ENCODE results near the gene ELL.

Gene ELL

DNA sequence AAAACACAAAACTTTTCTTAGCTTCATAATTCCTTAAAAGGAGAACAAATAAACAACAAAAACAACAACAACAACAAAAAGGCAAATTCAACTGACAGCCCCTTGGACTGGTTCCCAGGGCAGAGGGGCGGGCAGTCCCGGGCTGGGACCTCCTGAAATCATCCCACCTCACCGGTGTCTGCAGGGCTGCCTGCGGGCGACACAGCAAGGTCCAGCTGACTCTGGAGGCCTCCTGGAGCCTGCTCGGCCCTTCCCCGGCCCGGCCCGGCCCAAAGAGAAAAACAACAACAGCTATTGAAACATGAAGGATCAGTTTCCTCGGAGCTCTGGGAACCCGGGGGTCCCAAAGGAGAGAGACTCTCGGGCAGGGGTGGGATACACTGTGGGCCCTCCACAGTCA, 78.9 kb downstream of the ELL start:
- no peak for DNase-seq

DNA sequence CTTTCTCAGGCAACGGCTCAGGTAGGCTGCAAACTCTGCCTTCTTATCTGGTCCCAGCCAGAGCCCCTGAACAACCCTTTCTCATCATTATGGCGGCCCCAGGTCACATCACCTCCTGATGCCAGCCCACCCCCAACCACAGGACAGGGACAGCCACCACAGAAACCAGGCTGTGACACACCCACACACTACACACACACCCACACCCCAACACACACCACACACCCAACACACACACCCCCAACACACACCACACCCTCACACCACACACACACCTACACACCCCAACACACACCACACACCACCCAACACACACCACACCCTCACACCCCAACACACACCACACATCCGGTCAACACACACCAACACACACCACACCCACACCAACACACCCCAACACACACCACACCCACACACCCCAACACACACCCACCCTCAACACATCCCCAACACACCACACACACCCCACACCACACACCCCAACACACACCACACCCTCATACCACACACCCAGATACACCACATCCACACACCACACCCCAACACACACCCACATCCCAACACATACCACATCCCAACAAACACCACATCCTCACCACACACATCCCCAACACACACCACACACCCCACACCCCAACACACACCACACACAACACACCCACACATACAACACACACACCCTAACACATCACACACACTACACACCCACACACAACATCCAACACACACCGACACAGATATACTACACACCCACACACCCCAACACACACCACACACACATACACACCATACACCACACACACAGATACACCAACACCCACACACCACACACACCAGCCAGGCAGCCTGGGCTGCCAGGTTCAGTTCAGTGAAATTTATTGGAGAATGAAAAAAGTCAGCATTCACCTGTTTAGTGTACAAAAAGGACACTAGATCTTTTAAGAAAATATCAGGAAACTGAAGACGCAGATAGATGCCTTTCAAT, 79.8 kb downstream of the ELL start:
- DNase-seq = no peak

DNA sequence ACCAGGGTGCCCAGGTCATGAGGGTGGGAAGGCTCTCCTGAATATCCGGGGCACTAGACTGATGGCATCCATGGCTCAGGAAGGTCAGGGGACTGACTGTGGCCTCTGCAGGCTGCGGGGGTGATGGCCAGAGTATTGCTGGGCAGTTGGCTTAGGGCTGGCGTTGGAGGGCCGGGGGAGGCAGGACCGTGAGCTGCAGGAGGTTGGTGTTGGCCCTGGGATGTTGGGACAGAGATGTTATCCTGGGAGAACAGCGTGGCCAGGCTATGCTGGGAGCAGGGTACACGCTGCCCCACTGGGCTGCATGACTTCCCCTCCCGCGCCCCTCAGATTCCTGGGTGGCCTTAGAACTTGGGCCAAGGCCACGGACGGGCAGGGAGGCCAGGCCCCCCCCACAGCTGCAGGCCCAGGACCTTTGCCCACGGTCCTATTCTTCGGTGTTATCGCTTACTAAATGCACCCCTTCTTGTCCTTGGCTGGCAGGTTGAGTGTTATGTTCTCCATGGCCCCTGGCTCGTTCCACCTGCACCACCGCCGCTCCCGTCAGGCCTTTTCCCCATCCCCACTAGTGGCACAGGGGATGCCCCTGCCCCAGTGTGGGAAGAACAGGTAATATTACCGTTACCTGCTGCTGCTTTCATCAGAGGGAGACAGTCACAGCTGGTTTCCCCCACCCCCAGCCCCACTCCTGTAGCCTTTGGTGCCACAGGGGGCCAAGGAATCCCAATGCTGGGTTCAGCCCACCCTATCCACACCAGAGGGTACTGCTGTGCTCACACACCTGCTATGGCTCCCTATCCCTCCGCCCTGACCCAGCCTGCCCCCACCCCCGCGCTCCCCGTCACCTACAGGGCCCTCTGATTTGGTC, 80.7 kb downstream of the ELL start:
- DNase-seq = no peak

DNA sequence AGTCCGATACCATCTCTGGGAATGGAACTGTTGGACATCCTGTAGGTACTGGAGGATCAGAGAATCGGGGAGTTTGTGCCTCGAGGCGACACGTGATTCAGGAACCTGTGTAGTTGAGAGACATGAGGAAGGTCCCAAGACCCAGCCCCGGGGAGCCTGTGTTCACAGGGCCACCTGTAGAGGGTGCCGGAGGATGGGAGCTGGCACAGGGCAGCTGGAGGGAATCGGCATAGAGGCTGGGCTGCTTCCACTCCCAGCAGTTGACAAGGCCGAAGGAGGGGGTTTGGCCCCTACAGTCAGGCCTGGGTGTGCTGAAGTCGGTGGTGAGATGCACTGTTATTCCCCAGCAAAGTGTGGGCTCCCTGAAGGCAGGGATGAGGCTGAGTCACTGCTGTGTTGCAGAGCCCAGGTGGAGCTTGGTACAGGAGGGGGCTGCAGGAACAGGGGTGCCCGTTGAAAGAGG, 81.4 kb downstream of the ELL start:
- DNase-seq = peak; percentile 72

DNA sequence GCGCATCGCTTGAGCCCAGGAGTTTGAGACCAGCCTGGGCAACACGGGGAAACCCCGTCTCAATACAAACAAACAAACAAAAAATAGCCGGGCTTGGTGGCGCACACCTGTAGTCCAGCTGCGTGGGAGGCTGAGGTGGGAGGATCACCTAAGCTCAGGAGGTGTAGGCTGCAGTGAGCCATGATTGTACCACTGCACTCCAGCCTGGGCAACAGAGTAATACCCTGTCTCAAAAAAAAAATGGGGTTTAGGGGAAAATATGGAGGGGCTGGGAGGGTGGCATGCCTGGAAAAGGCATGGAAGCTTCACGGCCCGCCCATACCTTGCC, 82.0 kb downstream of the ELL start:
- DNase-seq = no peak

DNA sequence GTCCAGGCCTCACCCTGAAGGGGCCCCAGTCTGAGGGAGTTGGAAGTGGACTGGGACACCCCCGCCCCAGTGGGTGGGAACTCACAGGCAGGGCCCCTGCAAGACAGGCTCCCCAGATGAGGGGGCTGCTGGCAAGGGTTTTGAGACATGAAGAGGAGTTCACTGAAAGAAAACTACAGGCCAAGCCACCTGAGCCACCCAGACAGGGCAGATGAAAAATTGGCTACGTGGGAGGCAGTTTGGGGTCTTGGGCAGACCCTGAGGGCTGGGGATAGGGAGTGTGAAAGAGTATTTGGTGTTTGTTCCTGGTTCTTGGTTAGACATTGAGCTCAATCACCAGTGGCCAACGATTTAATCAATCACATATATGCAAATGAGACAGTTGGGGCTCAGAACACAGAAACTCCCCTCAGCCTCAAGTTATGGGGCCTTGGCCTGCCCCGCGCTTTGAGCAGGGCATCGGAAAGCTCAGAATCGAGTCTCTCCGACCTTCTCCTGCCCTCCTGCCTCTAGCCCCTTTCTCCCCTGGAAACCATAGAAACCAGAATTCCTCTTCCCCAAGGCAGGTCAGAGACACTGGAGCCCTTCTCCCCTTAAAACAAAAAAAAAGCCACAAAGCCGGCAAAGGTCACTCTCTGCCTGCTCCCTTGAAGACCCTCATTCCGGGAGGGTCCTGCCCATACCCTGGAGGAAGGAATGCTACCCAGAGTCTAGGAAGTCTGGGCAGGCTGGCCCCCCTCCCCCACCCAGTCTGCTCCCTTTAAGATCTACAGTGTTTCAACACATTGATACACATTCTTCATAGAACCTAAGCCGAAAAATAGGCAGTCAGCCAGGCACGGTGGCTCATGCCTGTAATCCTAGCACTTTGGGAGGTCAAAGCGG, 82.6 kb downstream of the ELL start:
- peak; percentile 73 for DNase-seq

DNA sequence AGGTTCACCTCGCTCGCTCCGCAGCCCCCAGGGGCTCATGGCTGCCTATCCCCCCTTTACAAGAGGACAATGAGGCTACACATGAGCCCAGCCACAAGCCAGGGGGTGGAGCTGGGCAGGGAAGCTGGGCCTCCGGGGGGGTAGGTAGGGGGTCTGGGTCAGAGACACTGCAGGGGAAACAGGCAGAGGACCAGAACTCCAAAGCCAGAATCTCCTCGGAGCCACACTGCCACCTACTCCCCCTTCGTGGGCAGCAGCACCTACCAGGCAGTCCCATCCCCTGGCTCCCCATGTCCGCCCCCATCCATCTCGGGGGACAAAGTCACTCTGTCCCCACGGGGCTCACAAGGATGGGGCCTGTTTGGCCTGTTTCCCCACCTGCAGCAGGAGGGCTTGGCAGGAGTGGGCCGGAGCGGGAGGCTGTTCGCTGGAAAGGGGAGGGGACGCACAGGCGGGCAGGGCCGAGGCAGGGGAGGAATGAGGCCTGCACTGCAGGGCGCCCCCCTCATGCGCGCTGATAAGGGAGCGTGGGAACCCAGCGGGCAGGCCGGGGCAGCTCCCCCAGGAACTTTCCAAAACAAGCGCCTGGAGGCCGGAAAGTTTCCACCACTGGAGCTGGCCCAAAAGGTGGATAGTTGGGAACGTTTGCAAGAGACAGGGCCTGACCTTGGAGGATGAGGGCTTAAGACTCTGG, 83.4 kb downstream of the ELL start:
- DNase-seq = peak; percentile 87

DNA sequence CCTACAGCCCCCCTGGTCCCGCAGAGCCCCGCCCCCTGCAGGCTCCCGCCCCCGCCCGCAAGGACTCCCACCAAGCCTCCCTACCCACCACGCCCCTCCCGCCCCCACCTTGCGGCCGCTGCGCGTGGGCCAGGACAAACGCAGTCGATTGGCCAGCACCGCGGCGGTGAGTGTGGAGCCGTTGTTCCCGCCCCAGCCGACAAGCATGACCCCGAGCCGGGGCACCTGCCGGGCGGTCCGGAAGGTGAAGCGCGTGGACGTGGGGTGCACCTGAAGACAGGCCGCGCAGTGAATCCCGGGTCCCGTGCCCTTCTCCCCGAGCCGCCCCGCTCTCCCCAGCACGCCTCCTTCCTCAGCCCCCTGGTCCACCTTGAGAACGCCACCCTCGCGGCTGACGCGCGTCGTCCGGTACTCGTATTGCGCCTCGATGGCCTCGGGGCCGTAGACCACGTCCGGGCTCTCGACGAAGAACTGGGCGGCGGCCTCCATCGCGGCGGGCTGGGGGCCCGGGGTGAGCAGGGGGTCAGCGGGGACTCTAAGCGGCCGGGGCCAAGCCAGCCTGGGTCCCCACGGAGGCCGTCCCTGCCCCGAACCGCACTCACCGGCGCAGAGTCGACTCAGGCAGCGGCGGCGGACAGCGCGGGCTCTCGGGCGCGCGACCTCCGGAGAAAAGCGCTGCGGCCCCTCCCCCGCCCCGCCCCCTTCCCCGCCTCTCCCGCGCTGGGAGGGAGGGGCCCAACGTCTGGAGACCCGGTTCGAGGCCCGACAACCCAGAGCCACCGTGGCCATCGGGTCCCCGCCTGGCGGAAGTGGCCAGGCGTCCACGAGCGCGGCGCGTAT, 84.2 kb downstream of the ELL start, which contains the start of gene ISYNA1:
ISYNA1 (minus strand) TSS at position 643 of the 840 bp plus-strand sequence; CDS start at position 489, 154 bp downstream.
- DNase-seq = peak; percentile 84

DNA sequence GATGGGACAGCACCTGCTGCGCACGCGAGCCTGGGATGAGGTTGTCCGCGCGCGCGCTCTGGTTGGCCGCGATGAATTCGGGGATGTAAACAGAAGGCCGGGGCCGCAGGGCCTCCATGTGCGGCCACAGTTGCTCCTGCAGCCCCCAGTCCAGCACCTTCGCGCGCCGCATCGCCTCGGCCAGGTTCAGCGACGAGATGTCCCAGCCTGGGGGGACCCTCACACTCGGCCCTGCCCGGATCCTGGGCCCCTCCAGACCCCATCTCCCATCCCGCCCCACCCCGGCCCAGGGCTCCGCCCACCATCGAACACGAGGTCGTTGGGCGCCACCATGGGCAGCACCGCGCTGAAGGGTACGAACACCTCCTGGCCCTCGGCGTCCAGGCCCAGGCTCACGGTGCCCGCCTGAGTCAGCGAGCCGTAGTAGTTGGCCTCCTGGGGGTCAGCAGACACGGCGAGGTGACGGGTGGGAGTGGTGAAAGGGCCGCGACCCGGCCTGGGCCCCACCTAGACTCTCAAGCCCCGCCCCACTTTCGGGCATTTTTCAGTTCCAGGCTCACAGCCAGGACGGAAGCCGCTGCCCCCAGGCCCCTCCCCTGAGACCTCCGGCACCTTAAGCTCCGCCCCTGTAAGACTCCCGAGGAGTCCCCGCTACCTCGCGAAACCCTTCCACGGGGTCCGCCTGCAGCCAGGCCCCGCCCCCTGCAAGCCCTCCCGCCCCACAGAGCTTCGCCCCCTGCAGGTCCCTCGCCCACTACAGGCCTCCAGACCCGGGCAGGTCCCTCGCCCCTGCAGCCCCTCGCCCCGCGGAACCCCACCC, 85.0 kb downstream of the ELL start:
- DNase-seq = peak; percentile 97

DNA sequence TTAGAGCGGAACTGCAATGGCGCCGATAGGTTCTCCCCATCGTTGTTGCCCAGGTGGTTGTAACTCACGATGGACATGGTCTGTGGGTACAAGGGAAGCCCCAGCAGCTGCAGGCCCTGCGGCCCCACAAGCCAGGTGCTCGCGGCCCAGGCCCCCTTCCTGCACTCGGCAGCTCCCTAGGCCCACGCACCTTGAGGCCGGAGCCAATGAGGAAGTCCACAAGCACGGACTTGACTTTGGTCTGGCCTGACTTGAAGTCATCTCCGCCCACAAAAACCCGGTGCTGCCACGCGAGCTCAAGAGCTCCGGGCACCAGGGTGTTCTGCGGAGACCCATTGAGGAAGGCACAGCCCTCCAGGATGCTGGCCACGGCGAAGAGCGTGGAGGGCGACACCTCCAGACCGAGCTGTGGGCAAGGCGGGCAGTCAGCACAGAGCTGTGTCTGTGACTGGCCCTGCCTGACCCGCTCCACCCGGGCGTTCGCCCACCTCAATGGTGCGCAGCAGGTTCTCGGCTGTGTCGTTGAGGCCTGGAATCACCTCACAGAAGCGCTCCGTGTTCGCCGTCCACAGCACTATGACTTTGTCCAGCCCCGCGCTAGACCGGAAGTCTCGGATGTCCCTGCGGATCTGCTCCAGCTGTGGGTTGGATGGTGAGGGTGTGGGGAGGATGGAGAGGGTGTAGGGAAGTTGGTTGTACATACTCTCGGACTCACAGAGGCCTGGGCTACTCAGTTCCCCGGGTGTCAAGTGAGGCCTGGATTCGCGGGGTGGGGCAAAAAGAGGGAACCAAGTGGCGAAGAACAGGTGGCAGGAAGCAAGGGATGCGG, 85.8 kb downstream of the ELL start:
- DNase-seq = no peak

DNA sequence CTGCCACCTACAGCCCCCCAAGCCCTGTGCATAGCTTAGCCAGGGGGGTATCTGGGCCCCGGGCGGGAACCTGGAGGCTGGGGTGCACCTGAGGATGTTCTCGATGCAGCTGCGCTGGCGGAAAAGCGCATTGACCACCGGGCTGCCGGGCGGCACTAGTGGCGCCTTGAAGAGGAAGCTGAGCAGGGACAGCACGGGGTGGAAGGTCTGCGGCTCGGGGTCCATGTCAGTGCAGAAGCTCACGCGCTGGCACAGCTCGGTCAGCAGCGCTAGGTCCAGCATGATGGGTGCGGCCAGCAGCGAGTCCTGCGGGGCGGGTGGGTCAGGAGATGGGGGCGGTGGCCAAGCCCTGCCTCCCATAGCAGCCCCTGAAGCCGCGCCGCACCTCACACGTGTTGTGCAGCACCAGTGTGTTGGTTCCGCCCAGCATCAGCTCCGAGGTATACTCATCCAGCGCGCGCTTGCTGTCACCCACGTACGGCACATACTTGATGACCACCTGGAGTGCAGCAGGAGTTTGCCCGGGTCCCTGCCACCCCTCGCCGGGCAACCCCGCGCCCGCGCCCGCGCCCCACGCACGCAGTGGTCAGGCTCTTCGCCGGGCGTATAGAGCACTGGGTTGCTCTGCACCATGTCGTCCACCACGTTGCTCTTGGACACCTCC, 86.6 kb downstream of the ELL start:
- DNase-seq = no peak

DNA sequence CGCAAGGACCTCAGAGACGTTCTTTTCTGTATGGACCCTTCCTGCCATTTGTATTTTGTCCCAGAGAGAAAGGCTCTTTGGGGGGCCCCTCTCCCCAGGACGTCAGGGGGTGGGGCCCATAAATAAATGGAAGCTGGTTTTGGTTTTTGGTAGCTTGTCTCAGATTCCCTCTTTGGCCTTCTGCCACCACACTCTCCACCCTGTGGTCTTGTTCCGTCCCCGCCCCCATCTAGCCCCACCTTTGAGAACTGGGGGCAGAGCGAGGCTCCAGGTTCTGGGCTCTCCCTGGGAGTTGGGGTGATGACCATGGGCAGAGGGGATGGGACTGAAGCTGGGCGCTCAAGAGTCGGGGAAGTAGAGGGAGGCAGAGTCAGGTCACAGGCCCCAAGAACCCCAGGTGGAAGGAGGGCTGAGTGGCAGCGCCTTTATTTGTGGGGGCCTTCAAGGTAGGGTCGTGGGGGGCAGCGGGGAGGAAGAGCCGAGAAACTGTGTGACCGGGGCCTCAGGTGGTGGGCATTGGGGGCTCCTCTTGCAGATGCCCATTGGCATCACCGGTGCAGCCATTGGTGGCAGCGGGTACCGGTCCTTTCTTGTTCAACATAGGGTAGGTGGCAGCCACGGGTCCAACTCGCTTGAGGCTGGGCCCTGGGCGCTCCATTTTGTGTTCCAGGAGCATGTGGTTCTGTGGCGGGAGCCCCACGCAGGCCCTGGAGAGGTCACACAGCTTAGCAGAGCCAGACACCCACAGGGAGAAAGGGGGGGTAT, 87.3 kb downstream of the ELL start:
- no peak for DNase-seq

DNA sequence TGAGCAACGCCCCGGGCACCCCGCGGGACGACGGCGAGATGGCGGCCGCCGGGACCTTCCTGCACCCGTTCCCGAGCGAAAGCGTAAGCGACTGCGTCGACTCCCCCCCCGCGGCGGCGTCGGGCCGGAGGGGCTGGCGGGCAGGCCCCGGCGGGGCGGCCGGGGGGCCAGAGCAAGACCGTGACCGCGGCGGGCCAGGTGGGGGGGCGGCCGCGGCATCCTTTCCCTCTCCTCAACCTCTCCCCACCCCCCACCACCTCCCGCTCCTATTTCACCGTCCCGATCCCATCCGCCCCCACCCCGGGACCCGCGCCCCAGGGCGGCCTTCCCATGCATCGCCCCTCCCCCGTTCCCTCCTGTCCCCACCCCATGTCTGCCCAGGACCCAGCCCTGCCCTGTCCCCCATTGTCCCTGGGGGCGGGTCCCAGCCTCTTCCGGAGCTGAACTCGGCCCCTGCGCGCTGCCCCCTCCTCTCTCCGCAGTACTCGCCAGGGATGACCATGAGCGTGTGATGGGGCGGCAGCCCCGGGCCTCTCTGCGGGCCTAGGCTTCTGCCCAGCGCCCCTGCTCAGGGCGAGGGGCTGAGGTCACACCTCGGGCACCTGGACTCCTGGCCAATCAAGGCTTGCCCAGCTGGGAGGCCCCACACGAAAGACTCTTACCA, 88.0 kb downstream of the ELL start:
- peak; percentile 80 for DNase-seq

DNA sequence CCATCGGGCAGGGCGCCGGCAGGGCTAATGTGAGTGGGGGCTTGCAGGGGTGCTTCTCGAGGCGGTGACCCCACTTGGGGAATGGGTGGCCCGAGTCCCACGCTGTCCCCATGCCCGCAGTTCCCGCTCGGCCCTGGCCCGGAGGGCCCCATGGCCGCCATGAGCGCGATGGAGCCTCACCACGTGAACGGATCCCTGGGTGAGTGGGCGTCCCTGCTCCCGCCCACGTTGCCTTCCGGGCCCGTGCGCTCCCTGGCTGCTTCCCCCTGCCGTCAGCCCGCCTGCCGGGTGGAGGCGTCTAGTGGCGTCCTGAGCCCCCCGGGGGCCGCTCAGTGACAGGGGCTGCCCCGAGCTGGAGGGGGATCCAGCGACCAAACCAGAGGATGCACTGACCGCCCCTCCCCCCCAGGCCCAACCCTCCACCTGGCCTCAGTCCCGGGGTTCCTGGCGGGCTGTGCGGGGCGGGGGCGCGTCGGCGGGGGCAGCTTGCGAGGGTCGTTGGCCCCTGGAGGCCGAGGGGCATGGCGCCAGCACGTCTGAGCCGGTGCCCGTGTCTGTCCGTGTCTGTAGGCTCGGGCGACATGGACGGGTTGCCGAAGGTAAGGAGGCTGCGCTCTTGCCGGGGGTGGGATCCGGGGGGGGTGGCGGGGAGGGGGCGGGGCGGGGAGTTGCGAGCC, 88.7 kb downstream of the ELL start:
- DNase-seq = peak; percentile 70

DNA sequence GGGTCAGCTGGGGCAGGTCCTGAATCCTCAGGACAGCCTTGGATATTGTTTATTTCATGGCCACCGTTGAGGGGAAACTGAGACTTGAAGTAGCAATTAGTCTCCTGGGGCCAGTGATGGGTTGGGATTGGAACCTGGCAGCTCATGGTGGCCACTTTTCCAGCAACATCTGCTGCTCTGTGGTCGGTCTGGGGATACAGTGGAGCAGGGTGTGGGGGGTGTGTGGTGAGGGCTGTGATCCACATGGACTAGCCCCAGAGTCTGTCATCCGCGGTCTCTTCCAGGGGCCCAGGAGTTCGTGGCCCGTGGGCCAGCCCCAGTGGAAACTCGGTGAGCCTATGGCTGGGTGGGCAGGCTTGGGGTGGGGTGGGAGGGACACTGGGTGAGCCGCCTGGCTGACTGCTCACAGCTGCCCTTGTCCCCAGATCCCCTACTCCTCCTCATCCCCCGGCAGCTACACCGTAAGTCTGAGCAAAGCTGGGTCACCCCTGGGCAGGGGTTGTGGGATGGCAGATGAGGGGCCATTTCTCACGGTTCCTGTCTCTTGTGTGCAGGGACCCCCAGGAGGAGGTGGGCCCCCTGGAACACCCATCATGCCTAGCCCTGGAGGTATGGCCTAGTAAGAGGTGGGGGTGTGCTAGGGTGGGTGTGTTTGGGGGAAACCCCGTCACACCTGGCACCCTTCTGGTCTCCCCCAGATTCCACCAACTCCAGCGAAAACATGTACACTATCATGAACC, 89.4 kb downstream of the ELL start:
- DNase-seq = no peak
